ENCODE measurements around the gene RPTOR. TPM values are rescaled to one million over a fixed set of nuclear protein-coding genes. Genes with fewer than 3 reads are reported as not detected.

RPTOR gene
- polyA plus RNA-seq, 1 donor: 23.9 TPM

GRCh38 chr17:80889231-80890195, 344.9 kb downstream of the RPTOR start:
- DNase-seq (ENCODE audit: low read depth): no peak

DNA sequence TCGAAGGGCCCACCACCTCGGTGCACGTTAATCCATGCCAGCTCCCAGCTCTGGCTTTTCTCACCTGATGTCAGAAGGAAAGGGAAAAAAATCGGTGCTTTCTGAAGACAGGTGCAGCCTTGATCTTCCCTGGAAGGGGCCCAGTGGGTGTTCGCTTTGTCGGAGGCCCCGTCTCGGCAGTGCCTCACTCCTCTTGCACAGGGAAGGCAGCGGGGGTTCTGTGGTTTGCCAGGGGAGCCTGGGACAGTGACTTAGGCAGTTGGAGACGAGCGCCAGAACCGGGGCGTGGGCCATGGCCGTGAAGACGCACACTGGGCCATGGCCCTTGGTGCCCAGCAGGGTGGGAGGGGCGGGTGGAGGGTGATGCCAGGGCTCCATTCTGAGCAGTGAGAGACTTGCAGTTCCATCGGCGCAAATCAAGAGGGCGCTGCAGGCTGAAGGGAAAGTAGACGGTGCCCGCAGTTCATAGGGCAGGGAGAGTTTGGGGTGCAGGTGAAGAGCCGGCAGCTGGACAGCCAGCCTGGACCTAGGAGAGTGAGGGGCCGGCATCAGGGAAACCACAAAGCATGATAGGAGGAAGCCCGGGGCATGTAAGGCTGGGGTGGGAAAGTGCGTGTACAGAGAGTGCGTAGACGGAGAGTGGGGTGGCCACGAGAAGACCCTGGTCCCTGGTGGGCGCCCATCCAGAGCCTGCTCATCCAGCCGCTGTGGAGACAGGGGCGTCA, 345.7 kb downstream of the RPTOR start:
- DNase-seq (ENCODE audit: low read depth): no peak

GRCh38 chr17:80890921-80891396, 346.3 kb downstream of the RPTOR start:
- DNase-seq (ENCODE audit: low read depth): no peak

DNA sequence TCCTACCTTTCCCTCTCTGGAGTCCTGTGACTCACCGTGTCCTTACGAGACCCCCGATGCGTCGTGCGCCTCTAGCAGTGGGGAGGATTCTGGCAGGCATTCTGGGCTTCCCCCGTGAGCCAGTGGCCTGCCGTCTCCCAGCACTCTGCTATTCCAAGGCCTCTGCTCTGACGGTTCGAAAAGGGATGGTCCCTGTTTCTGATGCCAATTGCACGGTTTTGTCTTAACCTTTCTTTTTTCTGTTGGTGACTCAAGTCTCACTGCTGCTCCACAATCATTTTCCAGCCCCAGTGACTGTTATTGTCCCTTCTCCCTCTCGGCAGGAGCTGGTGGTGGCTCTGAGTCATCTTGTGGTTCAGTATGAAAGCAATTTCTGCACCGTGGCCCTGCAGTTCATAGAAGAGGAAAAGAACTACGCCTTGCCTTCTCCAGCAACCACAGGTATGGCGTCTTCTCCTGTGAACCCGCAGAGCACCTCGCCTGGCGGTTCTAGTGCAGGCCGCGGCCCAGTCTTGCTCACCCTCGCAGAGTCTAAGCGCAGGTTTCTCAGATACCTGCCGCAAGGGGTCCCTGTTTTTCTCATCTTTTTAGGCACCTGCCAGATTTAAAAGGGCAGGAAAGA, 346.9 kb downstream of the RPTOR start:
- DNase-seq (ENCODE audit: low read depth): no peak

GRCh38 chr17:80892019-80892855, 347.6 kb downstream of the RPTOR start:
- peak; percentile 62 for DNase-seq (ENCODE audit: low read depth)

DNA sequence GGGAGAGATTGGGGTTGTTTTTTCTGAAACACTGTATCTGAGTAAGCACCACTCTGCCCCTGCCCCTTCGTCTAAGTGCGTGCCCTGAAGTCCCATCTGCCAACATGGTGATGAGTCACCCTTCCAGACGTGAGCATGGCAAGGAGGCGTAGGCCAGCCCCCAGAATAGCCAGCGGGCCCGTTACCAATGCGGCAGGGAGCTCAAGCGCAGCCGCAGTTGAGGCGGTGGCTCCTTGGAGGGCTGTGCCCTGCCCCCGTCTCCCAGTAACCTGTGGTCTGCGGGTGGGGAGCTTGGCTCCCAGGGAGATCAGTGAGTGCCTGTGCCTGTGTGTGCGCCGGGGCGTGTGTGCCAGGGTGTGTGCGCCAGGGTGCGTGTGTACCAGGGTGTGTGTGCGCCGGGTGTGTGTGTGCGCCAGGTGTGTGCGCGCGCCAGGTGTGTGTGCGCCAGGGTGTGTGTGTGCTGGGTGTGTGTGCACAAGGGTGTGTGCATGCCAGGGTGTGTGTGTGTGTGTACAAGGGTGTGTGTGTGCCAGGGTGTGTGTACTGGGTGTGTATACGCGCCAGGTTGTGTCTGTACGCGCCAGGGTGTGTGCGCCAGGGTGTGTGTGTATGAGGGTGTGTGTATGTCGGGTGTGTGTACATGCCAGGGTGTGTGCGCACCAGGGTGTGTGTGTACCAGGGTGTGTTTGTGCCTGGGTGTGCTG, 348.4 kb downstream of the RPTOR start:
- no peak for DNase-seq (ENCODE audit: low read depth)

GRCh38 chr17:80893604-80894438, 349.2 kb downstream of the RPTOR start:
- DNase-seq (ENCODE audit: low read depth): no peak

- DNase-seq (ENCODE audit: low read depth): no peak
Measured at GRCh38 chr17:80894439-80894721, 349.7 kb downstream of the RPTOR start.

- DNase-seq (ENCODE audit: low read depth): no peak
Measured at GRCh38 chr17:80894726-80895125, 350.1 kb downstream of the RPTOR start.

DNA sequence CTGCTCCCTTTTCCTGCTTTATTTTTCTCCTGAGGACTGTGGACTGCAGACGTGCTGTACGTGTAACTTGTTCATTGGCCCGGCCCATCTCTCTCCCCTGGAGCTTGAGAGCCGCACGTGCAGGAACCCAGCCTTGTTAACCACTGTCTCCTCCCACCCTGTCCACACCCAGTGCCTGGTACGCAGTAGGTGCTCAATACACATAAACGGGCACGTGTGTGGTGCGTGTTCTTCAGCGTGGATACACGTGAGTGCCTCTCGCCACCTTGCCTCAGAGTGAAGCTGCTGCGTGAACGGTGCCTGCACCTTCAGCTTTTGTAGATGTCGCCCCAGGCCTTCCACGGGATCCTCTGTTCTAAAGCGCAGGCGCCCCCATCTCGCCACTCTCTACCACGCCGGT, 350.7 kb downstream of the RPTOR start:
- no peak for DNase-seq (ENCODE audit: low read depth)

GRCh38 chr17:80898716-80899115, 354.1 kb downstream of the RPTOR start:
- DNase-seq (ENCODE audit: low read depth): no peak

GRCh38 chr17:80899402-80900268, 355.0 kb downstream of the RPTOR start:
- no peak for DNase-seq (ENCODE audit: low read depth)

DNA sequence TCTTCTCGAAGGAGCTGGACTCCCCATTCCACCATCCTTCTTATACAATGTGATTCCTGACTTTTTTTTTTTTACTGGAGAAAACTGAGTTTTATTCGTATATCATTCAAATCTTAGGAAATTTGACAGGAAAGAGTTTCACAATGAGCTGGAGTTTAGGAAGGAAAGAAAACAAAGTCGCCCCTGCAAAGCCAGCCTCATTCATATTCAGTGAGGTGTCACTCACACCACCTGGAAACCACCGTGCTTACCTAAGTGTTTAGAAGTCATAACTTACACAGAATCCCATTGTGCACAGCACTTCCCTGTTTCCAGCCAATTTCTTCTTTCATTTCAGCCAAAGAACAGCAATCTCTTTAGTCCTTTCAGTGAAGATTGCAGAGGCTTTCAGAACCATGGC, 356.7 kb downstream of the RPTOR start:
- DNase-seq (ENCODE audit: low read depth): no peak

DNA sequence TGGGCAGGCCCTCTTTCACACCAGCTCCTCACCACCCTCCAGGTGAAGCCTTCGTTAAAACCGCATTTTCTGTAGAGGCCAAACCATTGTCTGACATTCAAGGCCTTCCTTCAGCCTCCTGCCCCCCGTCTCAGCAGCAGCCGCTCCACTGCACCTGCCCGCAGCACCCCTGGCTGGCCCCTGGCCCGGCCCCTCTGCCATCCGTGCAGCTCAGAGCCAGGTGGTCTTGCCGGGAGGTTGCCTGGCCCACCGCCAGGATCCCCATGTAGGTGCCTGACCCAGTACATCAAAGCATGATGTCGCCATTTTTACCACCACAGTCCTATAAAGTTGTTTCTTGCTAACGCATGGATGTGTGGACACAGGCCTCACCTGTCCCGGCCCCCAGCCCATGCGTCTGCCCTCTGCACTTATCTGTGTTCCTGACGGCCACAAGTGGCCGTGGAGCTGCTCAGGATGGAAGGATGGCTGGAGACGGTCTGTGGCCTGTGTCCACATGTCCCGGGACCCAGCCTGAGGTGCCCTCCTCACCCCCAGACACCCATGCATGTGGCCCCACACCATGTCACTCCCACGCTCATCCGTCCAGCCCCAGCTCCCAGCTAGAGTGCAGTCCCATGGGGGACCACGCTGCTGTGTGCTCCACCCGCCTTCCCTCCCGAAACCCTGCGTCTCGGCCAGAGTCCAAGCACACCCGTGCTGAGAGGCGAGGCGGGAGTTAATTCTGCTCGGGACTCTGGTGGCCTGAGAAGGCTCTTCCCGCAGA, 357.7 kb downstream of the RPTOR start:
- DNase-seq (ENCODE audit: low read depth): no peak

GRCh38 chr17:80902963-80903611, 358.4 kb downstream of the RPTOR start:
- no peak for DNase-seq (ENCODE audit: low read depth)

DNA sequence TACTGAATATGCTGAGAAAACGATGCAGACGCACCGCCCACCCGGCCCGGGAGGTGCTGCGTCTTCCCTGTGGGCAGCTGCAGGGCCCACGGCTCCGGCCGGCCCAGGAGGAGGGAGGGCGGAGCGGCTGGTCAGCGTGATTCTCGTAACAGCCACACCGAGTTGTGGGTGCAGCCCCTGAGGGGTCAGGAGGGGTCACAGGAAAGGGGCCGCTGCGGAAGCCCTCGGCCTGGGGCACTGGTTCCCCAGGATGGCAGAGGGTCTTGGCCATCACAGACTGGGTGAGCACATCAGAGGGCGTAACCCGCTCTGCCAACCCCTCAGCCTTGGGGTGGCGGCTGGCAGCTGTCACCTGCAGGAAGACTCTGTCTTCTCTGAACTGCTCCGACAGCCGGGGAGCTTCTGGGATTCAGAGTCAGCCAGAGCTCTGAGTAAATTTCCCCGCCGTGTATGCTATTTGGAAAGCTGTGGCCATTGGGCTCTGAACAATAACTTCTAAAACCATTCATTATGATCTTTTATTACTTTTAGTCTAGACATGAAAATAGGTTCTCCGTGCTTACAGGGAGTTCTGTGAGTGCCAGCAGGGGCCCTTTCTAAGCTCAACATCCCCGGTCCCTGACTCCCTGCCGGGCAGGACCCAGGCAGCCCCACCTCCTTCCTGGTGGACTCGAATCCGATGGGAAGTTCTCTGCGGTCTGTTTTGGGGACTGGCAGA, 359.6 kb downstream of the RPTOR start:
- no peak for DNase-seq (ENCODE audit: low read depth)
